Prostate gland (tissue), 2 donors: ENCODE data around the gene AP5B1.

Source experiments
- POLR2A ChIP-seq: fragments of 450-650 bp; IDR thresholded peaks from one replicate; pipeline ENCODE4 v1.6.1; 2016; ENCODE audit warnings: antibody characterized with exemption, mild to moderate bottlenecking
- TF ChIP-seq, protein P1 (sequence below), 4 experiments: fragments of 200-600 bp in 2 of 4; fragments of 450-650 bp in 2 of 4; sonication (generic) in 2 of 4; IDR thresholded peaks; 1 replicate in 3 of 4; 2 replicates in 1 of 4; pipeline ENCODE4 v1.5.1; 2016 to 2019; ENCODE audit warnings: antibody characterized with exemption in 4 of 4, mild to moderate bottlenecking in 2 of 4, moderate library complexity in 2 of 4

DNA sequence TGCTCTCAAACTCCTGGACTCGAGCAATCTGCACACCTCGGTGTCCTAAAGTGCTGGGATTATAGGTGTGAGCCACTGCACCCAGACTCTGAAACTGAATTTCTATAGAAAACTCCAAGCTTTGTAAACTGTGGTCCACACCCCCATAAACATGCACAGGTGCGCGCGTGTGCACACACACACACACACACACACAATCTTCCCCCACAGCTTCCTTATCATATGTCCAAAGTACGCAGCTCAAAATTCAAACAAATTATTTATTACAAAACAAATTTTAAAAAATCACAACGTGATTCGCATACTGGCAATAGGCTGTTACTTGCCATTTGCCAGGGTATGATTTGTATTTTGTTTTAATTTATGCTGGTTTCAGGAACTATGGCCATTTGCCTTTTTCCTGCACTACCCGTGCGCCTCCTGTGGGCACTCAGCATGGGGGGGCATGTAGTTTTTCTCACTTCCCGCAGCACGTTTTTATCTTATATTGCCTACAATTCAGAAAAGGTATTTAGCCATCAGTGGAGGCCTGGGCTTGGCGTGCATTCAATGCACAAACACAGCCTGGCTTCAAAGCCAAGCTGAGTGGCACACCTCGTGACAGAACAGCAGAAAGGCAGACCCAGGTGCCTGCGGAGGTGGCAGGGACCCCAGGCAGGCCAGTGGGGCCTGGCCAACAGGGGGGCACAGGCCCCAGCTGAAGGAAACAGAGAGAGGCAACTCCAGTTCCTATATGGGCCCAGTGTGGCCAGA is 42.2 kb upstream of the AP5B1 start:
- TF ChIP-seq, protein P1, sequence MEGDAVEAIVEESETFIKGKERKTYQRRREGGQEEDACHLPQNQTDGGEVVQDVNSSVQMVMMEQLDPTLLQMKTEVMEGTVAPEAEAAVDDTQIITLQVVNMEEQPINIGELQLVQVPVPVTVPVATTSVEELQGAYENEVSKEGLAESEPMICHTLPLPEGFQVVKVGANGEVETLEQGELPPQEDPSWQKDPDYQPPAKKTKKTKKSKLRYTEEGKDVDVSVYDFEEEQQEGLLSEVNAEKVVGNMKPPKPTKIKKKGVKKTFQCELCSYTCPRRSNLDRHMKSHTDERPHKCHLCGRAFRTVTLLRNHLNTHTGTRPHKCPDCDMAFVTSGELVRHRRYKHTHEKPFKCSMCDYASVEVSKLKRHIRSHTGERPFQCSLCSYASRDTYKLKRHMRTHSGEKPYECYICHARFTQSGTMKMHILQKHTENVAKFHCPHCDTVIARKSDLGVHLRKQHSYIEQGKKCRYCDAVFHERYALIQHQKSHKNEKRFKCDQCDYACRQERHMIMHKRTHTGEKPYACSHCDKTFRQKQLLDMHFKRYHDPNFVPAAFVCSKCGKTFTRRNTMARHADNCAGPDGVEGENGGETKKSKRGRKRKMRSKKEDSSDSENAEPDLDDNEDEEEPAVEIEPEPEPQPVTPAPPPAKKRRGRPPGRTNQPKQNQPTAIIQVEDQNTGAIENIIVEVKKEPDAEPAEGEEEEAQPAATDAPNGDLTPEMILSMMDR (IDR thresholded peaks at IDR 0.05), result no peak
- TF ChIP-seq POLR2A, result no peak
